ENCODE data around the gene HOXC5.

Gene HOXC5

DNA sequence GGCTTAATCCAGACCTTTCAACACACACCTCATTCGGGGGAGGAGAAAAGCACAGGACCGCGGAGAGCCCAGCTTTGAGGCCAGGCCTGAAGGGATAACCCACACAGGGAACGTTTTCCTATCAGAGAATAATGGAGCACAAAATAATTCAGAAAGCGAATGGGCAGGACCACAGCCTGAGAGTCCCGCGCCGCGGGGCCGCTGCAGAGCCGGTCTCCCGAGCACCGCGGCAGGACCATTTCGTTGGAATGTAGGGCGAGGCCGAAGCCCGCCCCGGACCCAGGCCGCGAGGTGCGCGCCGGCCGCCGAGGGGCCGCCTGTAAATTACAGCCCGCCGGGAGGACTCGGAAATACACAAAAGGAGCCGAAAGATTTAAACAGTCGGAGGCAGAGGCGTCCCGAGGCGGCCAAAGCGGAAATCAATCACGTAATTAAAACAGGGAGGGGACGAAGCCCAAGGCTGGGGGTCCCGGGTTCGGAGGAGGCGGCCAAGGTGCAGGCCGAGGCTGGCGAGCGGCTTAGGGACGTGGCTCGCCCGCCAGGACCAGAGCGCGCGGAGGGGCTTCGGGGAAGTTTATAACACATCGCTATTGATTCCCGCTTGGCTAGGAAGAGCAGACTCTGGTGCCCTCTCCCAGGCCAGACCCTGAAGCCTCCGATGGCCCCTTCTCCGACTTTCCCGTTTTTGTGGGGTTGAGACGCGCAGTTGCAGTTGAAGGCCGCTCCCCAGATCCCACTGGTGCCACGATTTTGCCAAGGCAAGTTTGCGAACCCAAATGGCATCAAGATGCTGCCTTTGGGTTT is 14.5 kb downstream of the HOXC5 start:
- no peak for DNase-seq (ENCODE audit: low read depth)

DNA sequence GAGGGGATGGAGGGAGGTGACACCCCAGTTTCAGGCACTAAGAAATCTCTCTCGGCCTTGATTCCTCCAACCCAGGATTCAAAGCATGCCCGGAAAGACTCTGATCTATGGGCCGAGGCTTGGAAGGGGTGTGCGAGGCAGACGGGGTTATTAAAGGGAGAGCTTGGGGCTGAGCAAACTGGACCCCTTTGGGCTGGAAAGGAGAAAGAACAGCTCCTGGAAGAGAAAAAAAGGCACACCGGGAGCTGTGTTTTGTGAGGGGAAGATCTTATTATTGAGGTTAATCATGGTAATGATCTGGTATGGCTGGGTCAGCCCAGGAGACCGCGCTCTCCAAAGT is 15.1 kb downstream of the HOXC5 start:
- DNase-seq (ENCODE audit: low read depth): no peak

GRCh38 chr12:54048406-54049093 is 15.7 kb downstream of the HOXC5 start:
- no peak for DNase-seq (ENCODE audit: low read depth)

DNA sequence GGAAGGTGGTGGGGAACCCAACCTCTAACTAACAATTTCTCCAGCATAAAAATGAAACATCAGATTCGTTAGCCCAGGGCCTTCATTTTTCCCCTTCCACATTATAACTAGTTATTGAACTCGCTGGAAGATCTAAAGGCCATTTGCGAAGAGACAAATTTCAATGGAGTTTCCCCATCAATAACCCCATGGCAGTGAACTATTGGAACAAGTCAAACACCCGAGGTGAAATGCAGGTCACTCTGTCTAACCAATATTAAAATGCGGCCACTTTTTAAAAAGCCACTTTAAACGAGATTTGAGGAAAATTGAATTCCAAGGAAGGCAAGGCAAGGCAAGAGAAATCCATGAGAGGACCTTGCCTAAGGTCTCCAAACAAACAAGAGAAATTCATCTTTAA is 16.3 kb downstream of the HOXC5 start:
- DNase-seq (ENCODE audit: low read depth): no peak

DNA sequence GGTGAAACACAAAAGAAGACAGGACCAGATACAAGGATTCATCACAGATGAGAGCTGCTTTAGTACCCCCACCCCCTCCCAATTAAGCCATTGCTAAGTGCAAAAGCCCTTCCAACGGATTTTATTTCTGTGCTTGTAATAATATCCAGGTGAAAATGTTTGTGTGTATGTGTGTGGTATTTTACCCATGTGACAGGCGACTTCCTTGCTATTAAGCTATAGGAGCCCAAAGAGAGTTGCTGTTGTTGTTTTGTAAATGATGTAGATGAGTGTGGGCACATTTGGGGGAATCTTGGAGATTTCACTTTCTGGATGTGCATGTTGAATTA is 17.6 kb downstream of the HOXC5 start:
- no peak for DNase-seq (ENCODE audit: low read depth)

DNA sequence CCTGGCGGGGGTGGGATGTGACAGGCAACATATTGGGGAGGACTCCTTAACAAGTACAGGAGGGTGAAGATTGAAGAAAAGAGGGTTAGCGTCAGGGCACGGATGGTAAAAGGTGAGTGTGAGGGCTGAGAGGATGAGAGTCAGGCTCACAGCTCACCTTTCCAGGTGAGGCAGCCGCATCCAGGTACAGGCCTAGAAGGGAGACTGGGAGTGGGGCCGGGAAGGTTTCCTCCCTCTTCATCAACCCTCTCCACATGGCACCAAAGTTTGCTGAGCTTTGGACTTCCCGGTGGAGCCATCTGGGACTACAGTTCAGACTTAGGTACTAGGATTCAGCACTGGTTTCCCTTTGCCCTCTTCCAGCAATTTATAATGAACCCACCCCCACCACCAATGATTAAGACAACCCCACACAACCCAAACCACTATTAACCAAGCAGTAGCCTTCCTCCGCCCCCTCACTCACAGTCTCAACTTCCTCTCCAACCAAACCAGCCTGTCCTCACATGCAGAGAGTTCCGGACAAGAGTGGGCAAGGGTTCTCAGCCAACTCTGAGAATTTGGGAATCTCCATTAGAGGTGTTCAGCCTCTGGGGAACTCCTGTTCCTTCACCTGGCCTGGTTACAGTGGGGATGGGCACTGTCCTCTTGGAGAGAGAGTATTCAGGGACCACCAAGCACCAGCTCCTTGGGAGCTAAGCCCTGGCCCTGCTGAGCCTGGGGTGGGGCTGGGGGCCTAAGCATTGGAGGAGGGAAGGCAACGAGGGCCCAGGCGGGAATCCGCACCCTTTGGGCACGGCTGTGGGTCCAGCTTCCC is 18.4 kb downstream of the HOXC5 start:
- no peak for DNase-seq (ENCODE audit: low read depth)

- no peak for DNase-seq (ENCODE audit: low read depth)
Measured at GRCh38 chr12:54051874-54052437, 19.1 kb downstream of the HOXC5 start.

- DNase-seq (ENCODE audit: low read depth): no peak
Measured at GRCh38 chr12:54052438-54053002, 19.7 kb downstream of the HOXC5 start.

DNA sequence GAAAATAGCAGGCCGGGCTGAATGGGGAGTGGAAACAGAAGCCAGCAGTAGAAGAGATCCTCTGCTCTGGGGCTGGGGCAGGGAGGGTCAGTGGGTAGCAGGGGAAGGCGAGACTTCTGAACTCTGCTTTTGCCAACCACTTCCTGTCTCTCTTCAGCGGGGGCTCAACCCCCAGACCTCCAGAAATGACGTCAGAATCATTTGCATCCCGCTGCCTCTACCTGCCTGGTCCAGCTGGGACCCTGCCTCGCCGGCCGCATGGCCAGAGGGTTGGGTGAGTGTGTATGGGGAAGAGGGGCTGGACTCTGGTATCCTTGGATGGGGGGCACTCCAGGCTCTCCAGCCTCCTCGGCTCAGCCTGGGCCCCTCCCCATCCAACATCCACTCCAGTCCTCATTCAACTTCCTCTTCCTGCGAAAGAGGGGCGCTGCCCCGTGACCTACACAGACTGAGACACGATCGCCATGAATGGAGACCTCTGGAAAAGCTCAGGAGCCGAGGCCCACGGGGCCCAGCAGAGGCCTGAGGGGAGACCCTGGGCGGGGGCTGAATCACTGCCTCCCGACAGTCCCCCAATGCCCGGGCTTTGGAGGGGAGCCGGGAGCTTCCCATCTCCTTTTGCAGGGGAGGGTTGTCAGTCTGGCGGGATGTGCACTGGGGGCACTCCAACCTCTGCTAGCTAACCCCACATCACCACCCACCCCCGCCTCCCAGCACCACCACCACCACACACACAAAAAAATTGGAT is 20.3 kb downstream of the HOXC5 start:
- DNase-seq (ENCODE audit: low read depth): no peak

DNA sequence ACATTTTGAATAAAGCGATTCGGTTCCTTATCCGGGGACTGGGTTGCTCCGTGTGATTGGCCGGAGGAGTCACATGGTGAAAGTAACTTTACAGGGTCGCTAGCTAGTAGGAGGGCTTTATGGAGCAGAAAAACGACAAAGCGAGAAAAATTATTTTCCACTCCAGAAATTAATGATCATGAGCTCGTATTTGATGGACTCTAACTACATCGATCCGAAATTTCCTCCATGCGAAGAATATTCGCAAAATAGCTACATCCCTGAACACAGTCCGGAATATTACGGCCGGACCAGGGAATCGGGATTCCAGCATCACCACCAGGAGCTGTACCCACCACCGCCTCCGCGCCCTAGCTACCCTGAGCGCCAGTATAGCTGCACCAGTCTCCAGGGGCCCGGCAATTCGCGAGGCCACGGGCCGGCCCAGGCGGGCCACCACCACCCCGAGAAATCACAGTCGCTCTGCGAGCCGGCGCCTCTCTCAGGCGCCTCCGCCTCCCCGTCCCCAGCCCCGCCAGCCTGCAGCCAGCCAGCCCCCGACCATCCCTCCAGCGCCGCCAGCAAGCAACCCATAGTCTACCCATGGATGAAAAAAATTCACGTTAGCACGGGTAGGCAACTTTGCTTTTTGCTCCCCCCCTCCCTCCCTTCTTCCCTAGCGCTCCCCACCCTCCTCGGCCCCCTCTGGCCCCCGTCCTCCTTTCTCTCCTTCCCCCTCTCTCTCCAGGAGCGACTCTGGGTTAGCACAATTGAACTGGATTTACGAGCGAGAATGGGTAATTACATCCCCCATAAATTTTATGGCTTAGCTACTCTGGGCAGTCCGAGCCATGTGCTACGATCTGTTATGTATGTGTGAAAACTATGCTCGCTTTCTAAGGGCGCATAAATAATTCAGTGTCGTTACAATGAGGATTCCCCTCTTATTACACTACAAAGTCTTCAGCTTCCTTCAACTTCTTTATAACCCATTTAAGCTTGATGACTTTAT is 21.2 kb downstream of the HOXC5 start, which contains the start of gene HOXC4:
HOXC4 (plus strand) TSS at position 85 of the 991 bp plus-strand sequence; CDS start at position 173, 88 bp downstream.
- DNase-seq (ENCODE audit: low read depth): no peak

DNA sequence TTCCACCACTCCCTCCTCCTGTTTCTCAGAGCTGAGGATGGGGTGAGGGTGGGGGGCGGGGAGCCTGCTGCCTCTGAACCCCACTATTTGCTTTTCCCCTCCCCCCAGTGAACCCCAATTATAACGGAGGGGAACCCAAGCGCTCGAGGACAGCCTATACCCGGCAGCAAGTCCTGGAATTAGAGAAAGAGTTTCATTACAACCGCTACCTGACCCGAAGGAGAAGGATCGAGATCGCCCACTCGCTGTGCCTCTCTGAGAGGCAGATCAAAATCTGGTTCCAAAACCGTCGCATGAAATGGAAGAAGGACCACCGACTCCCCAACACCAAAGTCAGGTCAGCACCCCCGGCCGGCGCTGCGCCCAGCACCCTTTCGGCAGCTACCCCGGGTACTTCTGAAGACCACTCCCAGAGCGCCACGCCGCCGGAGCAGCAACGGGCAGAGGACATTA is 21.9 kb downstream of the HOXC5 start:
- DNase-seq (ENCODE audit: low read depth): no peak

- no peak for DNase-seq (ENCODE audit: low read depth)
Measured at GRCh38 chr12:54055552-54055951, 22.7 kb downstream of the HOXC5 start.

GRCh38 chr12:54056110-54056509 is 23.3 kb downstream of the HOXC5 start:
- no peak for DNase-seq (ENCODE audit: low read depth)

DNA sequence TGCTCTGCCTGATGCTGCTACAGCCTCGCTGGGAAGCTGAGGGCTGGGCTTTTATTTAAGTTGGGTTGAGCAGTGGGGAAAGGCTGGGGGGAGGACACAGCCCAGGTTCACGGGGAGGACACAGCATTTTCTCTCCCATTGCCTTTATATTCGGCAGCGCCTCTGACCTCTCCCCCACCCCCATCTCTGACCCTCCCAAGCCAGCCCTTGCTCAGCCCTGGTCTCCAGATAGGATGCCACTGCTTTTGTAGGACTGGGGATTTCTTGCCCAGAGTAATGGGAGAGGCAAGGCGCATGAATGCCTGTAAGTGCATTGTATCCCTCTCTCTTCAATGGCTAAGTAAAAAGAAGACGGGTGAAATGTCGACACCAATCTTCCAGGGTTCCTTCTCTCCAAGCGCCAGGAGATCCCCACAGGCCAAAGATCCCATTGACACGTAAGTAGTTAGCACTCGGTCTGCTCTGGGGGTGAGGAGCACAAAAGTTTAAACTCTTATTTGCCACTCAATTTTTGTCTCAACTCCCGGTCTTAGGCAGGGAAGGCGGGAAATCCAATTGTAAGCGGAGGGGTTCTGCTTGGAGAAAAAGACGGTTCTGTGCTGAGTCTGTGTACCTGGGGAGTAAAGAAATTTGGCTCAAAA is 25.4 kb downstream of the HOXC5 start:
- no peak for DNase-seq (ENCODE audit: low read depth)

- no peak for DNase-seq (ENCODE audit: low read depth)
Measured at GRCh38 chr12:54059668-54060067, 26.8 kb downstream of the HOXC5 start.

DNA sequence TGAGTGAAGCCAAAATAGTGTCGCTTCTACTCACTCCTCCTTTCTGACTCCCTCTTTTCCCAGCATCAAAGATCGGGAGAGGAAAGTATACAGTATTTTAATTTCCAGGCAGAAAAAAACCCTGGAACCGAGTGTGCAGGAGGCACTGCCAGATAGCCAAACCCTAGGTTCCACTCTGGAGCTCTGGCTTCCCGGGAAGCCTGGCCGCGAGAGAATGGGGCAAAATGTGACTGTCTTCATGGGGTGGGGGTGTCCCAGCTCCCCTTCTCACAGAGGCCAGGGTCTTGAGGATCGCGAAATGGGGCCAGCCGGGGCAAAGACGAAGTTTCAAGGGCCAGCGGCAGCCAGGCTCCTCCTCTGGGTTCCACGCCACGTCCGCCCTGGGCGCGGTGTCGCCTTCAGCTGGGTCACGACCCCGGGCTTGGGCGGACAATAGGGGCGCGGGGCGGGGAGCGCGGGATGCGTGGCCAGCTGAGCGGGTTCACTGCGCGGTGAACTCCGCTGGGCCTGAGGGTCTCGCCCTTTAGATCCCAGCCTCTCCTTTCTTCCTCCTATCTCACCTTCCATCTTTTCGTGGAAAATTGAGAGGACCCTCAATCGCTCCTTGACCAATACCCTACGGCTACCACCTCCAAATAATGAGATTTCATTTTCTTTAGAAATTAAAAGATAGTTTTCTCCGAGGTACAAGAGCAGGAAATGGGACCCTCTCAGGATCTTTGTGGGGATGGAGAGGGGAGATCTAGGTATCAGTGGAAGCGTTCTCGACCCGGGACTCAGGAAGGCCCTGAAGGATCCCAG is 27.5 kb downstream of the HOXC5 start:
- no peak for DNase-seq (ENCODE audit: low read depth)

DNA sequence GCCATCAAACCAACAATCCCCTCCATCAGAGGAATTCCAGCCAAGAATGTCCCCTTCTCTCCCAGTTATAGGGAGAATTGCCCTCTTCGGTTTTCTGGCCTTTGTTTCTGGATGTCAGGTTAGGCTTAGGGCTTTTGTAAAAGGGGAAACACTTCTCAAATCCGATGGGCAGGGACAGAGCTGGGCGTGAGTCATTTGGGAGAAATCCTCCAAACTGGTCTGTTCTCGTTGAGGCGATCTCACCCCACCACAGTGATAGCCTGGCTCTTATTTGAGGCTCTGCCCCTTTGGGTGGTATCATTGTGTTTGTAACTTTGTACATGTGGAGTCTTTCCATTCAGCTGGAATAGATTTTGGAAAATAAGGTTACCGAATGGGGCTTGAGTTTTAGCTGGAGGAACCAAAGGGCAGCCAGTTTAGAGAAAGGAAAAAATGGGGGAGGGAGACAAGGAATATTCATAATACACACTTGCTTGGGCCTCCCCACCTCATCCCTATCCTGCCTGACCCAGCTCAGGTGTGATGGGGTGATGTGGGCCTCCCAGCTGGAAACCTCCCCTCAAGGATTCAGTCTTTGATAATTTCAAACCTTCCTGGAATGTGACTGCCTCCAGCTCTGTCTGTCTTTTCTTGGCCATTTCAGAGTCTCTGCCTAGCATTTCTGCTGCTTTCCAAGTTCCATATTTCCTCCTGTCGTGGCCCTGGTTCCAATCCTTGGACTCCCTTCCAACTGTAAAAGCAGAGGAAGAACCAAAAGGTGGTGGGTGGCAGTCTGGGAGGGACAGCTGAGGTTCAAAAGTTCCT is 28.3 kb downstream of the HOXC5 start:
- no peak for DNase-seq (ENCODE audit: low read depth)

DNA sequence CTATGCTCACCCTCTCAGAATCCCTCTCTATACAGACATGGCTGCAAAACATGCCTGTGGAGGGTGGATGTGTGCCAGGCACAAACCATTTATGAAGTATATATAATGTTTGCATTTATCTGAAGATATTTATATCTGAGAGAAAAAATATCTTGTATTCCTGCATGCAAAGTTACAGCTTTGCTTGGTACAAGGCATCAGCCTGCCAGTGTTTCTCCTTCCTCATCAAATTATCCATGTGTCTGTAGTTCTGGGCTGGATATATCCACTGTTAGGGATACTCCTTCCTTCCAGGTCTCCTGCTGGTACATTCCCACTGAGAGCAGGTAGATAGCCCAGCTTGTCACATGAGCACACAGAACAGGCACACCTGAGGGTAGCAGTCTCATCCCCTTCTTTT is 32.8 kb downstream of the HOXC5 start:
- no peak for DNase-seq (ENCODE audit: low read depth)

Measured in activated T-helper 1 cell treated with Interleukin-2 at 50 U/mL for 16 hours (primary cell).